Osteoblast (primary cell): Measurements from ENCODE around the gene STAB1. TPM values are rescaled to one million over a fixed set of nuclear protein-coding genes. Genes with fewer than 3 reads are reported as not detected.

Source experiments
- DNase-seq: peaks from one replicate; pipeline ENCODE4 v3.0.0; 2011; ENCODE audit warnings: low spot score, mixed read lengths; ENCODE audit not compliant: insufficient read length; ENCODE audit errors: missing footprints
- H2AFZ ChIP-seq: 2 replicates; pipeline ENCODE4 v1.6.0; 2011; ENCODE audit warnings: mild to moderate bottlenecking, low read length
- H3K27ac ChIP-seq: 2 replicates; pipeline ENCODE4 v1.5.1; 2011; ENCODE audit warnings: mild to moderate bottlenecking, low read depth, low read length, moderate library complexity
- H3K27me3 ChIP-seq: 2 replicates; pipeline ENCODE4 v1.6.0; 2012; ENCODE audit warnings: mild to moderate bottlenecking, control low read depth, inconsistent platforms, low read length, moderate library complexity; ENCODE audit not compliant: insufficient read depth
- H3K36me3 ChIP-seq: 2 replicates; pipeline ENCODE4 v1.5.1; 2011; ENCODE audit warnings: mild to moderate bottlenecking, low read length, control low read depth, moderate library complexity; ENCODE audit not compliant: insufficient read depth
- H3K4me1 ChIP-seq: 2 replicates; pipeline ENCODE4 v1.5.1; 2011; ENCODE audit warnings: mild to moderate bottlenecking, low read length, control low read depth, moderate library complexity; ENCODE audit not compliant: insufficient read depth
- H3K4me2 ChIP-seq: 2 replicates; pipeline ENCODE4 v1.6.0; 2011; ENCODE audit warnings: mild to moderate bottlenecking, low read length; ENCODE audit not compliant: insufficient read depth
- H3K4me3 ChIP-seq: fragments of 200-600 bp; sonication (generic); 3 replicates; pipeline ENCODE4 v1.5.1; 2012; ENCODE audit warnings: mild to moderate bottlenecking, low read length, inconsistent platforms; ENCODE audit not compliant: insufficient read depth
- H3K79me2 ChIP-seq: 2 replicates; pipeline ENCODE4 v1.6.0; 2012; ENCODE audit warnings: mild to moderate bottlenecking, low read length, control low read depth, inconsistent platforms; ENCODE audit not compliant: insufficient read depth
- H3K9me3 ChIP-seq: 2 replicates; pipeline ENCODE4 v1.5.1; 2011; ENCODE audit warnings: low read depth, low read length, control low read depth
- H4K20me1 ChIP-seq: 2 replicates; pipeline ENCODE4 v1.6.0; 2012; ENCODE audit warnings: mild to moderate bottlenecking, low read length, control low read depth; ENCODE audit not compliant: insufficient read depth
- total RNA-seq: library from RNA; depleted of rRNA; stranded (reverse); fragments of >200 nt; gene quantifications from 2 replicates; pipeline ENCODE4 v1.2.3, GENCODE V29; 2012
- TF ChIP-seq, protein P1 (sequence below): IDR thresholded peaks from 2 replicates; pipeline ENCODE4 v1.5.1; 2011; ENCODE audit warnings: mild to moderate bottlenecking, low read depth, low read length, moderate library complexity; ENCODE audit errors: extremely low read depth

Gene STAB1
- total RNA-seq, 1 donor = 1.1 TPM

- H3K4me3 ChIP-seq = peak overlapping the region; percentile 23
- no peaks in the 10 kb centered on the region for H3K27me3 ChIP-seq
- no peaks in the 10 kb centered on the region for H4K20me1 ChIP-seq
- H3K36me3 ChIP-seq = no peaks in the 10 kb centered on the region
- H3K27ac ChIP-seq = peak overlapping the region; percentile 86
- TF ChIP-seq, protein P1, sequence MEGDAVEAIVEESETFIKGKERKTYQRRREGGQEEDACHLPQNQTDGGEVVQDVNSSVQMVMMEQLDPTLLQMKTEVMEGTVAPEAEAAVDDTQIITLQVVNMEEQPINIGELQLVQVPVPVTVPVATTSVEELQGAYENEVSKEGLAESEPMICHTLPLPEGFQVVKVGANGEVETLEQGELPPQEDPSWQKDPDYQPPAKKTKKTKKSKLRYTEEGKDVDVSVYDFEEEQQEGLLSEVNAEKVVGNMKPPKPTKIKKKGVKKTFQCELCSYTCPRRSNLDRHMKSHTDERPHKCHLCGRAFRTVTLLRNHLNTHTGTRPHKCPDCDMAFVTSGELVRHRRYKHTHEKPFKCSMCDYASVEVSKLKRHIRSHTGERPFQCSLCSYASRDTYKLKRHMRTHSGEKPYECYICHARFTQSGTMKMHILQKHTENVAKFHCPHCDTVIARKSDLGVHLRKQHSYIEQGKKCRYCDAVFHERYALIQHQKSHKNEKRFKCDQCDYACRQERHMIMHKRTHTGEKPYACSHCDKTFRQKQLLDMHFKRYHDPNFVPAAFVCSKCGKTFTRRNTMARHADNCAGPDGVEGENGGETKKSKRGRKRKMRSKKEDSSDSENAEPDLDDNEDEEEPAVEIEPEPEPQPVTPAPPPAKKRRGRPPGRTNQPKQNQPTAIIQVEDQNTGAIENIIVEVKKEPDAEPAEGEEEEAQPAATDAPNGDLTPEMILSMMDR = no peak
- peaks cover 26% of the 10 kb centered on the region for H3K4me1 ChIP-seq
- peak overlapping the region; percentile 24 for H3K4me2 ChIP-seq
- no peaks in the 10 kb centered on the region for H3K9me3 ChIP-seq
- no peaks in the 10 kb centered on the region for H3K79me2 ChIP-seq
- H2AFZ ChIP-seq = peak overlapping the region; percentile 81
- peak; percentile 98 for DNase-seq
Observed at GRCh38 chr3:52498137-52499054, 3.3 kb downstream of the STAB1 start.

- DNase-seq = no peak
- peaks cover 21% of the 10 kb centered on the region for H3K4me1 ChIP-seq
- H2AFZ ChIP-seq = no peak overlapping the region
- no peaks in the 10 kb centered on the region for H3K9me3 ChIP-seq
- no peaks in the 10 kb centered on the region for H3K36me3 ChIP-seq
- TF ChIP-seq, protein P1 = no peak
- no peaks in the 10 kb centered on the region for H3K79me2 ChIP-seq
- no peaks in the 10 kb centered on the region for H4K20me1 ChIP-seq
- H3K27ac ChIP-seq = no peak overlapping the region
- H3K4me3 ChIP-seq = no peak overlapping the region
- no peaks in the 10 kb centered on the region for H3K27me3 ChIP-seq
- H3K4me2 ChIP-seq = no peak overlapping the region
Observed at GRCh38 chr3:52501046-52501445, 5.9 kb downstream of the STAB1 start.

GRCh38 chr3:52502001-52502400 is 6.9 kb downstream of the STAB1 start:
- Histone ChIP-seq H3K4me2 (no peak overlapping the region), H4K20me1 (no peaks in the 10 kb centered on the region), H2AFZ (no peak overlapping the region), H3K27ac (no peak overlapping the region), H3K79me2 (no peaks in the 10 kb centered on the region), H3K27me3 (no peaks in the 10 kb centered on the region), H3K9me3 (no peaks in the 10 kb centered on the region), H3K4me1 (peaks cover 18% of the 10 kb centered on the region), H3K36me3 (no peaks in the 10 kb centered on the region), H3K4me3 (no peak overlapping the region)
- TF ChIP-seq, protein P1 = no peak
- DNase-seq = no peak

DNA sequence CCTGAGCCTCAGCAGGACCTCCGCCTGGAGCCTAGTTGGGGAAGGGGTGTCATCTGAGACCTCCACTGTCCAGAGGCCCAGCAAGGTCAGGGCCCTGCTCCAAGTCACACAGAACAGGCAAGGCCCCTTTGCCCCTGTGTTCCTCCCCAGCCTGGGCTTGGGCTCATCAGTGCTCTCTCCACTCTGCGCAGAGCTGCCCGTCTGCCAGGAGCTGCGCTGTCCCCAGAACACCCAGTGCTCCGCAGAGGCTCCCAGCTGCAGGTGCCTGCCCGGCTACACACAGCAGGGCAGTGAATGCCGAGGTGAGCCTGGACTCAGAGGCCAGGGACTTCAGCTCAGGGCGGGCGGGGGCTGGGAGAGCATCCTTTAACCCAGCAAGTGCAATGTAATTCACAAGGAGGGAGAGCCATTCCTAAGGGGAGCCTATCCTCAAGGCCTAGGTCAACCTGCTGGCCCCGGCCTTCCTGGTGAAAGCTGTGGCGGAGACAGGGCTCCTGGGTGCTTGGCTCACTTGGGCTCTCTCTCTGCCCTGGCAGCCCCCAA is 7.7 kb downstream of the STAB1 start:
- Histone ChIP-seq H3K4me1 (peaks cover 18% of the 10 kb centered on the region), H3K79me2 (no peaks in the 10 kb centered on the region), H3K4me2 (no peak overlapping the region), H3K9me3 (no peaks in the 10 kb centered on the region), H3K27me3 (no peaks in the 10 kb centered on the region), H4K20me1 (no peaks in the 10 kb centered on the region), H2AFZ (no peak overlapping the region), H3K27ac (no peak overlapping the region), H3K36me3 (no peaks in the 10 kb centered on the region), H3K4me3 (no peak overlapping the region)
- no peak for DNase-seq
- TF ChIP-seq, protein P1 = no peak
